Astrocyte of the cerebellum (primary cell): ENCODE measurements around the gene DMD.

ENCODE experiments used
- DNase-seq: peaks from one replicate; pipeline ENCODE4 v3.0.0-alpha.2; 2011; ENCODE audit warnings: low read depth
- H3K4me3 ChIP-seq: 2 replicates; pipeline ENCODE4 v1.5.1; 2011; ENCODE audit warnings: mild to moderate bottlenecking, low read depth, low read length, moderate library complexity
- in situ Hi-C: cut with HindIII; loops from 2 replicates; pipeline ENCODE4 v1.10.0; 2017; ENCODE audit warnings: low sequenced_read_pairs
- TF ChIP-seq, protein P1 (sequence below): IDR thresholded peaks from 2 replicates; pipeline ENCODE4 v1.5.1; 2012; ENCODE audit warnings: low read length, low read depth, moderate library complexity, mild to moderate bottlenecking; ENCODE audit errors: missing control alignments

DMD gene

GRCh38 chrX:31334997-31335396 lies 1876.4 kb downstream of the DMD start:
- in situ Hi-C loops: no loop called here
- DNase-seq: no peak
- no peak overlapping the region for H3K4me3 ChIP-seq
- TF ChIP-seq, protein P1, sequence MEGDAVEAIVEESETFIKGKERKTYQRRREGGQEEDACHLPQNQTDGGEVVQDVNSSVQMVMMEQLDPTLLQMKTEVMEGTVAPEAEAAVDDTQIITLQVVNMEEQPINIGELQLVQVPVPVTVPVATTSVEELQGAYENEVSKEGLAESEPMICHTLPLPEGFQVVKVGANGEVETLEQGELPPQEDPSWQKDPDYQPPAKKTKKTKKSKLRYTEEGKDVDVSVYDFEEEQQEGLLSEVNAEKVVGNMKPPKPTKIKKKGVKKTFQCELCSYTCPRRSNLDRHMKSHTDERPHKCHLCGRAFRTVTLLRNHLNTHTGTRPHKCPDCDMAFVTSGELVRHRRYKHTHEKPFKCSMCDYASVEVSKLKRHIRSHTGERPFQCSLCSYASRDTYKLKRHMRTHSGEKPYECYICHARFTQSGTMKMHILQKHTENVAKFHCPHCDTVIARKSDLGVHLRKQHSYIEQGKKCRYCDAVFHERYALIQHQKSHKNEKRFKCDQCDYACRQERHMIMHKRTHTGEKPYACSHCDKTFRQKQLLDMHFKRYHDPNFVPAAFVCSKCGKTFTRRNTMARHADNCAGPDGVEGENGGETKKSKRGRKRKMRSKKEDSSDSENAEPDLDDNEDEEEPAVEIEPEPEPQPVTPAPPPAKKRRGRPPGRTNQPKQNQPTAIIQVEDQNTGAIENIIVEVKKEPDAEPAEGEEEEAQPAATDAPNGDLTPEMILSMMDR: no peak

- in situ Hi-C loops: no loop called here
- no peak overlapping the region for H3K4me3 ChIP-seq
- TF ChIP-seq, protein P1: no peak
- peak; percentile 39 for DNase-seq
Measured at GRCh38 chrX:31333165-31333831, 1878.1 kb downstream of the DMD start.

- no peak overlapping the region for H3K4me3 ChIP-seq
- no peak for DNase-seq
- in situ Hi-C loops: no loop called here
- TF ChIP-seq, protein P1: no peak
Measured at GRCh38 chrX:31331928-31332327, 1879.4 kb downstream of the DMD start.

GRCh38 chrX:31331015-31331414 lies 1880.3 kb downstream of the DMD start:
- in situ Hi-C loops: no loop called here
- TF ChIP-seq, protein P1: no peak

GRCh38 chrX:31329298-31329697 lies 1882.1 kb downstream of the DMD start:
- no peak overlapping the region for H3K4me3 ChIP-seq
- TF ChIP-seq, protein P1: no peak
- in situ Hi-C loops: no loop called here
- no peak for DNase-seq

More at GRCh38 chrX:31331015-31331414, 1880.3 kb downstream of the DMD start:
- no peak for DNase-seq
- H3K4me3 ChIP-seq: no peak overlapping the region

GRCh38 chrX:31323658-31324057 lies 1887.7 kb downstream of the DMD start:
- H3K4me3 ChIP-seq: no peak overlapping the region
- no peak for DNase-seq
- in situ Hi-C loops: no loop called here
- TF ChIP-seq, protein P1: no peak
